HT1080 (cell line): Measurements from ENCODE around the gene DNMT1. TPM values are rescaled to one million over a fixed set of nuclear protein-coding genes. Genes with fewer than 3 reads are reported as not detected.
"Not testable (repeated sequence)": the region's sequence is repeated elsewhere in the genome, so short reads cannot be mapped to it uniquely, and the experiment has no call there.

Experiments used
- DNase-seq: peaks from one replicate; pipeline ENCODE4 v3.0.0-alpha.2; 2015; ENCODE audit warnings: low read depth
- total RNA-seq: library from RNA; depleted of rRNA; stranded (reverse); fragments of >200 nt; shearing (Covaris generic); gene quantifications from 2 replicates; pipeline ENCODE4 v1.2.3, GENCODE V29; 2014

Gene DNMT1
- total RNA-seq, 1 experiment from 2014 or later: 139 TPM

DNA sequence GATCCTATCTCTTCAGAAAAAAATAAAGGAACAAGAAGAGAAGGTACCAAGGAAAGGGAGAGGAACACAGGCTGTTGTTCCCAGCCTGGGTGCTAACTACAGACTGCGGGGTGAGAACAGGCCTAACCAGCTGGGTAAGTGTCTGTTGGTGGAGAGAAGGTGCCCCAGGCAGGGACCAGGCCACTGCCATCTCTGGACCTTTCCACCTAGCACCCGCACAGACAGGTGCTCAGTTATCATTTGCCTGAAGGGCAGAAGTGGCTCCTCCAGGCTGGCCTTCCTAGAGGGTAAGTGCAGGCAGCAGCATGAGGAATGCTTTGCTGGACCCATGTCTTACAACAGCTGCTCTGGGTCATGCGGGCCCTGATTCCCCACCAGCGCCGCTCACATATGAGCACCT, 10.1 kb downstream of the DNMT1 start:
- no peak for DNase-seq

DNA sequence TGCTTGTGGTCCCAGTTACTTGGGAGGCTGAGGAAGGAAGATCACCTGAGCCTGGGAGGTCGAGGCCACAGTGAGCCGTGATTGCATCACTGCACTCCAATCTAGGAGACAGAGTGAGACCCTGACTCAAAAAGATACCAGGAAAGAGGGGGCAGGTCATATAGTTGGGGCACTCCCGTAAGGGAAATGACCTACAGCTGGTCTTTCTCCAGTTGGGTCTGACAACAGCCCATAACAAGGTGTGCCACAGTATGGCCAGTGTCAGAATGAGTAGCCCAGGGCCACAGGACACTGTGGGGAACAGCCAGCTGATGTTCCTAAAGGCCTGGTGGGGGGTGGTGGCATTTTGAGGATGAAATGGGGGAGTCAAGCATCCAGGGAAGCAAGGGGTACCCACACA, 10.8 kb downstream of the DNMT1 start:
- no peak for DNase-seq

DNA sequence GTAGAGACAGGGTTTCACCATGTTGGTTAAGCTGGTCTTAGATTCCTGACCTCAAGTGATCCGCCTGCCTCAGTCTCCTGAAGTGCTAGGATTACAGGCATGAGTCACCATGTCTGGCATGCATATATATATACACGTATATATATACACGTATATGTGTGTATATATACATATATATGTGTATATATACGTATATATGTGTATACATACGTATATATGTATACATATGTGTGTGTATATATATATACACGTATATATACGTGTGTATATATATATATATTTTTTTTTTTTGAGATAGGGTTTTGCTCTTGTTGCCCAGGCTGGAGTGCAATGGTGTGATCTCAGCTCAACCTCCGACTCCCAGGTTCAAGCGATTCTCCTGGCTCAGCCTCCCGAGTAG, 11.9 kb downstream of the DNMT1 start:
- DNase-seq: no peak

DNA sequence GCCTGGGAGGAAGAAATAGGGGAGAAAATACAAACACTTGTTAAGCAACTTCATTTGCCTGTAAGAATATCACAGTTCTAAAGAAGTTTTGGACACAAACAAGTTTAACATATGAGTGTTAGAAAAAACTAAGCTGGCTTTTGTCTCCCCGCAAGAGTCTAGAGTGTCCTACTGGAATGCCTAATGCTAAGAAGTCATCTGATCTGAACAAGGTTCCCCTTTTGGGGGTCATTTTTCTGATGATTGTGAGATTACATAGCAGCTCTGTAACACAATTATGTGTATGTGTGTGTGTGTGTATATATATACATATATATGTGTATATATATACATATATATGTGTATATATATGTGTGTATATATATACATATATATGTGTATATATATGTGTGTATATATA, 12.7 kb downstream of the DNMT1 start:
- no peak for DNase-seq

DNA sequence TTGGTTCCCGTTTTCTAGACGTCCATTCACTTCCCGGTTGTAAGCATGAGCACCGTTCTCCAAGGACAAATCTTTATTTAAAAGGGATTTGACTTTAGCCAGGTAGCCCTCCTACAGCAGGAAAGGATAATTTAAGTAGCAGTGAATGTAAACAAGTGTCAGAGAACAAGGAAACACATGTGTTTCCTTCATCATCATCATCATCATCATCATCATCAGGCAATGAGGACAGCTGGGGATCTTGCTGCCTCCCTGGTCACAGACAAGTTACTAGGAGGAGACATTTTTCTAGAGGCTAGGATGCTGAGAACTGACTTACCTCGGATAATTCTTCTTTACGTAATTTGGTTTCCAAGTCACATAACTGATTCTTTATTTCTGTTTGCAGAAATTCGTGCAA, 14.3 kb downstream of the DNMT1 start:
- DNase-seq: no peak

DNA sequence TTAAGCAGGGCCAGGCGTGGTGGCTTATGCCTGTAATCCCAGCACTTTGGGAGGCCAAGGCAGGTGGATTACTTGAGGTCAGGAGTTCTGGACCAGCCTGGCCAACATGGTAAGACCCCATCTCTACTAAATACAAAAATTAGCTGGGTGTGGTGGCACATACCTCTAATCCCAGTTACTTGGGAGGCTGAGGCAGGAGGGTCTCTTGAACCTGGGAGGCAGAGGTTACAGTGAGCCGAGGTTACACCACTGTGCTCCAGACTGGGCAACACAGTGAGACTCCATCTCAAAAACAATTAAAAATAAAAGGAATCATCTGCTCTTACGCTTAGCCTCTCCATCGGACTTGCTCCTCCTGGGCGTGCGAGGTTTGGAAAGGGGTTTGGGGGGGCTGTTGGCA, 14.7 kb downstream of the DNMT1 start:
- DNase-seq: not testable (repeated sequence)

DNA sequence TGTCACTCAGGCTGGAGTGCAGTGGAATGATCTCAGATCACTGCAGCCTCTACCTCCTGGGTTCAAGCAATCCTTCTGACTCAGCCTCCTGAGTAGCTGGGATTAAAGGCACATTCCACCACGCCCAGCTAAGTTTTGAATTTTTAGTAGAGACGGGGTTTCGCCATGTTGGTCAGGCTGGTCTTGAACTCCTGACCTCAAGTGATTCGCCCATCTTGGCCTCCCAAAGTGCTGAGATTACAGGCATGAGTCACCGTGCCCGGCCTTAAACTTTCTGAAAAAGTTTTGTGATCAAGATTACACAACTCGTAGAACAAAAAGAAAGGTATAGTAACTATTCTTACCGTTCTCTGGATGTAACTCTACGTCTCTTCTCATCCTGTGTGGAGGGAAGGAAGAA, 21.2 kb downstream of the DNMT1 start:
- DNase-seq: peak; percentile 49

DNA sequence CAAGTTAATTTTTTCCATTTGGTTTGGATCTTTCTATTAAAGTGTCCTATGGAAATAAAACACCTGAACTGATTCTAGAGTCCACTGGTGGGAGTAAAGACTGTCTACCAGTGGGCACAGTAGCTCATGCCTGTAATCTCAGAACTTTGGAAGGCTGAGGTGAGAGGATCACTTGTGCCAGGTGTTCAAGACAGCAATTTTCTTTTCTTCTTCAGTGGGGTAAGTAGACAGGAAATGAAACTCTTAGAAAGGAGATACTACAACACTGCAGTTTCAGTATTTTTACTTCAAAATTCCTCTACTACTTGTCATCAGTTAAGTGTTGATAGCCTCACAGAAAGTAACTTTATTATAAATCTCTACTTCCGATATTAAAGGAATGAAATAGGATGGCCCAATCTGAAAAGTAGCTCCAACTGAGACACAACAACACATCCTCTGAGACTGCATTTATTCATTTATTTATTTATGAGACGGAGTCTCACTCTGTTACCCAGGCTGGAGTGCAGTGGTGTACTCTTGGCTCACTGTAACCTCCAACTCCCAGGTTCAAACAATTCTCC, 26.3 kb downstream of the DNMT1 start:
- no peak for DNase-seq

DNA sequence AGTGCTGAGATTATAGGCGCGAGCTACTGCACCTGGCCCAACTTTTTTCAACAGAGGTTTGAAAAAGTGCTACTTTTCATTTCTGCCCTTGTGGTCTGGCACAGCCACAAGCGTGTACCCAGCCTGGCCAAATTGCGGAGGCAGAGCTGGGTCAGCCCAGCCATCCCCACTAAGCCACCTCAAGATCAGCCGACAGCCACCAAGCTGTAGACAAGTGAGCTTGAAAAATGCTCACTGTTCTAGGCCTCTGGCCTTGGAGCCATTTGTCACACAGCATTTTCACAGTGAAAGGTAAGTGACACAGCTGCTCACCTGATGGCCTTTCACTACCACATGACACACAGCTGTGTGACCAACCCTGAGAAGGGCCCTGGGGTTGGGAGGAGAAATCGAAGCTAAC, 27.3 kb downstream of the DNMT1 start:
- DNase-seq: no peak

DNA sequence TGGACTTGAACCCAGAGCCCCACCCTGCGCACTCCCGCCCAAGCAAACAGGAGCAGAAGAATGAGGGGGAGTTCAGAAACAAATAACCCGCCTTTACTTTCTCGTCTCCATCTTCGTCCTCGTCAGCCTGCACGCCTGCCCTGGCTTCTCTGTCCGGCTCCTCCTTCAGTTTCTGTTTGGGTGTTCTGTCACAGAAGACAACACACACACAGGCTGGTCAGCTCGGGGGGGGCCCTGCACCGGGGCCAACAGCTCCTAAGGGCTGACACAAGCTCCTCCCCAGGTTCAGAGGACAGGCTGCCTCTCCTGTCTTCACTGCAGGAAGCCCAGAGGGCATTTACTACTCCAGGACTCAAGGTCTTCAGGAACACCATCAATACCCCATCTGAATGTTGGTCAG, 28.3 kb downstream of the DNMT1 start:
- not testable (repeated sequence) for DNase-seq

DNA sequence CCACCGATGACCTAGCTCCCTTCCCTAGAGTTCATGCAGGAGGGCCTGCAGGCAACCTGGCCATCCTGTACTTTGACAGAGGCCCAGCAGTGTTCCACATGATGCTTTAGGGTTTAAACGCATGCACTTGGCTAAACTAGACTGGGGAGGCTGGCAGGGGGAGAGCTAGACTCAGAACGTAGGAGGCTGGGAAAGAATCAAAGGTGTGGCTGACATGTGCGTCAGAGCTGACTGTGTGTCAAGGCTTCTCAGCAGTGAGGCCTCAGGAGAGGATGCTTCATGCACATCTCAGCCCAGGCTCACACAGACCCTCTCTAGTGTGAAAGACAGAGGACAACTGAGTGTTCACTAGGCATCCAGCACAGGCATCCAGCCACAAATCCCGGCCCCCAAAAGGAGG, 28.7 kb downstream of the DNMT1 start:
- DNase-seq: no peak

DNA sequence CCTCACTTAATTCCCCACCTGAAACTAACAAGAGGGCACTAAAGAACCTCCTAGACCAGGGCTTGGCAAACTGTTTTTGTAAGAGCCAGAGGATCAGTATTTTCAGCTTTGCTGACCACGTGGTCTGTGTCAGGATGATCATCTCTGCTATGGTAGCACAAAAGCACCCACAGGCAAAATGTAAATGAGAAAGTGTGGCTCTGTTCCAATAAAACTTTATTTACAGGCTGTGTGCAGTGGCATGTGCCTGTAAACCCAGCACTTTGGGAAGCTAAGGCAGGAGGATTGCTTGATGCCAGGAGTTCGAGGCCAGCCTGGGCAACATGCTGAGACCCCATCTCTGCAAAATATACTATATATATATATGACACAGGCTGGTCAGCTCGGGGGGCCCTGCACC, 31.2 kb downstream of the DNMT1 start:
- no peak for DNase-seq

DNA sequence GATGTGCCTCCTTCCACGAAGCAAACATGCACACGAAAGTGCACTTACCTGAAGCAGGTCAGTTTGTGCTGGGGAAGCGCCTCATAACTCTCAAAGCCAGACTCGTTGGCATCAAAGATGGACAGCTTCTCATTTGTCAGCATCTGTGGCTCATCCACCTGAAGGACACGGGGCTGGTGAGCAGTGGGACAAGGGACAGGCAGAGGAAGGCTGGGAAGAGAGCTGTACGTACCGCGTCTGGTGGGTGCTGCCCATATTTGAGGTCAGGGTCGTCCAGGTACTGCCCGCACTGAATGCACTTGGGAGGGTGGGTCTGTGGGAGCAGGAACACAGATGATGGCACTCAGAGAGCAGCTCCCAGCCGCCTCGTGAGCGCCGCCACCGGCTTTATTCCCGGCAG, 35.1 kb downstream of the DNMT1 start:
- no peak for DNase-seq

DNA sequence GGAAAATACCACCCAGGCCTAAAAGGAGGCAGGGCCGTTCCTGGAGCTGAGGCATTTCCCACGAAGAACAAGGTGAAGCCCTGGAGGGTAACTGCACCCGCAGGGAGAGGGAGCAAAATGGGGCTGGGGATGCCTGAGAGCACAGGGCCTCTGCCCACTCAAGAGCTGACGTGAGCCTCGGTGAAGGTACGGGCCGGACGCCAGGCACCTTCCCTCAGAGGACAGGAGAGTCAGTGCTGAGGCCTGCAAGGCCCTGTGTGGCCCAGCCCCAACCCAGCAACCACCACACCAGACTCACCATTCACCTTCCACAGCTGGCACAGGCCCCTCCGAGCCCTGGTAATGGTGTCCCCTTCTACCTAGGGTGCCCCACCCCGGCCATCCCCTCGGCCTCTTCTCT, 36.3 kb downstream of the DNMT1 start:
- DNase-seq: no peak

DNA sequence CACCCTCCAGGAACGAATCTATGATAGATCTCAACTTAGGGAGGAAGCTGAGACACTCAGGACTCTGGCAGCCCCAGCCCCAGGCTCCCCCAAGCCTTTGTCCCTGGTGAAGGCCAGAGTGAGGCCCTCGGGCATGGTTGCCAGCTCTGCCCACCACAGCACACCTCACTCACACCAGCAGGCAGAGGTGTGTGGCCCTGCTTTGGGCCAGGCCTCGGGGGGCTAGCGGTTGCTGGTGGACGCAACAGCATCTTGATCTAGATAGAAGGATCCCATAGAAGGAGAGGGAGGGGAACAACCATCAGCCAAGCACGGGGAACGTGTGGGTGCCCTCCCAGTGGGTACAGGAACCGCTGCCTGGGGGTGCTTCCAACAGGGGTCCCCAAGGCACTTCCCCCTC, 36.7 kb downstream of the DNMT1 start:
- no peak for DNase-seq

DNA sequence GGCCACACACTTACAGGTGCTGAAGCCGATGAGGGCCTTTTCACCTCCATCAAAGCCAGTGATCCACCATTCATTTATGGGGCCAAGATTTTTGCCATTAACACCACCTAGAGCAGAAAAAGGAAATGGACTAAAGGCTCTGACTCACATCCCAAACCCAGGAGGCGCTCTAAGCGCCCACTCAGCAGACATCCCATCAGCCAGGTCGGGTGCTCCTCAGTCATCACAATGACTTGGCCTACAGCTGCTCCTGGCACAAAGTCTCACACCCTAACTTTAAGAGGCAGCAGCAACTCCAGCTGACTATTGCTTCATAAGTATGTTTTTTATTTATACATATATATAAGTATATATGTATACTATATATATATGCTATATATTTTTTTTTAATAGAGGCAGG, 38.9 kb downstream of the DNMT1 start:
- DNase-seq: peak; percentile 36

DNA sequence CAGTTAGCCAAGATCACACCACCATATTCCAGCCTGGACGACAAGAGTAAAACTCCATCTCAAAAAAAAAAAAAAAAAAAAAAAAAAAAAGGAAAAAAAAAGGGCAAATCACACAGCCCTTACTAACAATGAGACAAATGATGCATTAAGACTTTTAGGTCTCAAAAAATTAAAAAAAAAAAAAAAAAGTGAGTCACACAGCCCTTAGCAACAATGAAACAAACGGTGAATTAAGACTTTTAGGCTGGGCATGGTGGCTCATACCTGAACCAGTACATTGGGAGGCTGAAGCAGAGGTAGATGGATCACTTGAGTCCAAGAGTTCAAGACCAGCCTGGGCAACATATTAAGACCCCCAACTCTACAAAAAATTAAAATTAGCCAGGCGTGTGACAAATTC, 42.7 kb downstream of the DNMT1 start:
- peak; percentile 44 for DNase-seq

DNA sequence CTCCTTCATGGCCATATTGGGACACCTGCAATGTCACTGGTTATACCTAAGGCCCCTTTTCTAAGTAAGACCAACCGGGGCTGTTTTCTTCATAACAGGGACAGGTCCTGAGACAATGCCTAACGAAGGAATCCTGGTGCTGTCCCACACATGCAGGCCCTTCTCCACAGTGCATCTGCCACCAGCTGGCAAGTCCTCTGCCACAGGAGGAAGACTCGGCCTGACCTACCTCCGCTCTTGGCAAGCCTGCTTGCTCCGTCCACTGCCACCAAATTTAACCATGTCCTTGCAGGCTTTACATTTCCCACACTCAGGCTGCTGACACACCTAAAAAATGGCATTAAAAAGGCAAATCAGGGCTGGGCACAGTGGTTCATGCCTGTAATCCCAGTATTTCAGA, 43.2 kb downstream of the DNMT1 start:
- no peak for DNase-seq

DNA sequence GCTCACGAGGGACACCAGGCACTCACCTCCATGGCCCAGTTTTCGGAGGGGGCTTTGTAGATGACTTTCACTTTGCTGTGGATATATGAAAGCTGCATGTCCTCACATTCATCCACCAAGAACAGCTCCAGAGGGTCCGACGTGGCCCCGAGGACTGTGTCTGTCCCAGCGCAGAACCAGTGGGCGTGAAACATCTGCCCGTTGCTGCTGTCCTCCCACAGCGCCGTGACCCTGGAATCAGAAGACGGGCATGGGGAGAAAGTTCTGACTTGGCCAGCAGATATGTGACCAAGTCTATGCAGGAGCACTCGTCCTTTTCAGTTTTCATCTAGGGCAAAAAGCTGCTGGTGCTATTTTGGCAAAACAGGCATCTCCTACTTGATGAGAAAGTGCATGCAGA, 45.3 kb downstream of the DNMT1 start:
- no peak for DNase-seq

DNA sequence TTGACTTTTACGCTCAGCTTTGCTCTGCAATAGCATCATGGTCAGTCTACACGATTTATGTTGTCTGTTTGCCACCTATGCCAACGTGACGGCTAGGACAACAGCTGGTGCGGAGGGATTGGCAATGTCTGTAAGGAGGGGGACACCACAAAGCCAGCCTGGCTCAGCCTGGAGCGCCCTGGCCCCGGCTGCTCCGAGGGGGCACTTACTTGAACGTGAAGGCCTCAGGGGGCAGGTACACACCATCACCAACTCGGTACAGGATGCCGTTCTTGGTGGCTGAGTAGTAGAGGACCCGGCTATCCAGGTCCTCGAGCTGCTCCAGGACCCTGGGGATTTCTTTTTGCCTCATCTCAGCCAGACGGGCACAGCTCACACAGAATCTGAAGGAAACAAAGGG, 48.6 kb downstream of the DNMT1 start:
- DNase-seq: no peak

DNA sequence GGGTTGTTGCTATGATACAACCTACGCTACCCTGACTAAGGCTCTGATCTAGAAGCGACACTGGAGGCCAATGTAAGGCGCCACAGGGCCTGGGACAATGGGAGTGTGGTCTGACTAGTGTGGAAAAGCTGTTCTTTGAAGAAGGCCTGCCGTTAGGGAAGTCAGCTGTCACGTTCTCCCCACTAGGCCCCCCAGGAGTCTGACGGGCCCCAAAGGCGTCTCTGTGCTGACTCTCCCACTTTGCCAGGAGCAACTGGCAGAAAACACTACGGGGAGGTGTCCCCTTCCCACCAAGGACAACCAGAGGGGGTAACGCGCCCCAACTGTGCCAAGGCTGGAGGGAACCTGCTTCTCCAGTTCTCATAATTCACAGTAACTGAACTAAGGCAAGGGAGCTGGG, 49.7 kb downstream of the DNMT1 start:
- DNase-seq: no peak

DNA sequence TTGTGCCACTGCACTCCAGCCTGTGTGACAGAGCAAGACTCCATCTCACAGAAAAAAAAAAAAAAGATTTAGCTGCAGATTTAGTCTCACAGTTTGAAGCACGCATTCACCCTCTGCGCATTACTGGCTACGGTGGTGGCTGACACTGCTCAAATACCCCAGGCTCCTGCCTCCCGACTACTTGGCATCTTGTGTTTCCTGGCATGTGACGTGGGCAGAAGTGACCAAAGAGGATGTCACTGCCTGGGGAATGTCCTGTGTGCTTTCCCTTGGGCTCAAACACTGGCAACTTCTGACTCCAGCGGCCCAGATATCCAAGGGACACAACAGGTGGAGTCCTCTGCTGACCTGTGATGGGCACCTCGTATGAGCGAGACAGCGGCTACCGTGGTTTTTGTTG, 50.4 kb downstream of the DNMT1 start:
- DNase-seq: no peak

DNA sequence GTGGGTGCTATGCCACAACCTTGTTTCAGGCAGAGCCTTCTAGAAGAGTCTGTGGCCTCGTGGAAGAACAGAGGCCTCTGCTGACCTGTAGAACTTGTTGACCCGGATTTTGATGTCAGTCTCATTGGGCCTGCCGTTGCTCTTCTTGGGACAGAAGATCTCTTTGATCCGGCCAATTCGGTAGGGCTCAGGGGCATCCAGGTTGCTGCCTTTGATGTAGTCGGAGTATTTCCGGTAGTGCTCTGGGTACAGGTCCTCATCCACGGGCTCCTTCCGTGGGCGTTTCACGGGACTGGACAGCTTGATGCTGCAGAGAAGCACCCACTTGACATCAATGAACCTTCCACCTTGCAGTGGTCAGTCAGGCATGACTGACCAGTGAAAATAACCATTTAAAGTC, 51.1 kb downstream of the DNMT1 start:
- no peak for DNase-seq

DNA sequence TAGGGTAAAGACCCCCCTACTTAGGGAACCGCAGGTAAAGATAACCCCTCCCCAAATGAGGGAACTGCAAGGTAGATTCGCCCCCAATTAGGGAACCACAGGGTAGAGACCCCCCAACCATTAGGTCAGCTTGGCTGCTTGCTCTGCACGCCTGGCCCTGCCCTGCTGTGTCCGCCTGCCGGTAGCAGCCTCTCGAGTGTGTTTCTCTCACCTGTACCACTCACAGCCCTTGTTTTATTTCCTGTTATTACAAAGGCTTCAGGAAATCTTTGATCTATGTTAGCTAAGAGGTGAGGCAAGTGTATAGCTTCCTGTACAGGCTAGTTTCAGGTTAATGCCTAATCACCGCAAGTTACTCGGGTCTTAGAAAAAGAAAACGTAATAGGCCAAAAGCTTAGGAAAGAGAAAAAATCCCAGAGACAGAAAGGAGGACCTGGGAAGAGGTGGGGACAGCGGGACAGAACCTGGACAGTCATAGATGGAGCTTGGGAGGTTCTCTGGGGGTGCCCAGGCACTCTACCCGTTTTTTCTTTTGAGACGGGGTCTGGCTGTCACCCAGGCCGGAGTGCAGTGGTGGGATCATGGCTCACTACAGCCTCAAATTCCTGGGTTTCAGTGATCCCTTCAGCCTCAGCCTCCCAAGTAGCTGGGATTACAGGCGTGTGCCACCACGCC, 51.9 kb downstream of the DNMT1 start:
- no peak for DNase-seq
